Progenitor cell of endocrine pancreas (in vitro differentiated cells): ENCODE results near the gene SNAPC4. TPM values are rescaled to one million over a fixed set of nuclear protein-coding genes. Genes with fewer than 3 reads are reported as not detected.

Source experiments
- DNase-seq: peaks from one replicate; pipeline ENCODE4 v3.0.0; 2021; ENCODE audit warnings: low spot score; ENCODE audit not compliant: unreplicated experiment
- H3K27ac Mint-ChIP-seq: 2 replicates; pipeline ENCODE4 v1.8.0; 2021; ENCODE audit warnings: mild to moderate bottlenecking, moderate library complexity, mixed read lengths
- H3K27me3 Mint-ChIP-seq: 2 replicates; pipeline ENCODE4 v1.8.0; 2021; ENCODE audit warnings: mixed read lengths
- H3K36me3 Mint-ChIP-seq: 2 replicates; pipeline ENCODE4 v1.8.0; 2022; ENCODE audit warnings: mixed read lengths; ENCODE audit not compliant: insufficient read depth
- H3K4me1 Mint-ChIP-seq: 2 replicates; pipeline ENCODE4 v1.8.0; 2021; ENCODE audit warnings: low read depth, mixed read lengths
- H3K4me3 Mint-ChIP-seq: 2 replicates; pipeline ENCODE4 v1.8.0; 2021; ENCODE audit warnings: low read depth, mild to moderate bottlenecking, moderate library complexity, mixed read lengths
- H3K9me3 Mint-ChIP-seq: 2 replicates; pipeline ENCODE4 v1.8.0; 2021; ENCODE audit warnings: low read depth, mixed read lengths
- long read RNA-seq: library from polyadenylated mRNA; unstranded; transcript quantifications from one replicate; pipeline ENCODE4 v2.0.0, GENCODE V29; 2020
- total RNA-seq: library from RNA; stranded (reverse); gene quantifications from 2 replicates; pipeline ENCODE4 v1.2.1, GENCODE V29; 2021
- TF ChIP-seq, protein P1 (sequence below): fragments of 200-600 bp; sonication (generic); IDR thresholded peaks from one replicate; pipeline ENCODE4 v1.5.0; 2021; ENCODE audit warnings: antibody characterized with exemption, mild to moderate bottlenecking; ENCODE audit not compliant: unreplicated experiment

The SNAPC4 gene, protein sequence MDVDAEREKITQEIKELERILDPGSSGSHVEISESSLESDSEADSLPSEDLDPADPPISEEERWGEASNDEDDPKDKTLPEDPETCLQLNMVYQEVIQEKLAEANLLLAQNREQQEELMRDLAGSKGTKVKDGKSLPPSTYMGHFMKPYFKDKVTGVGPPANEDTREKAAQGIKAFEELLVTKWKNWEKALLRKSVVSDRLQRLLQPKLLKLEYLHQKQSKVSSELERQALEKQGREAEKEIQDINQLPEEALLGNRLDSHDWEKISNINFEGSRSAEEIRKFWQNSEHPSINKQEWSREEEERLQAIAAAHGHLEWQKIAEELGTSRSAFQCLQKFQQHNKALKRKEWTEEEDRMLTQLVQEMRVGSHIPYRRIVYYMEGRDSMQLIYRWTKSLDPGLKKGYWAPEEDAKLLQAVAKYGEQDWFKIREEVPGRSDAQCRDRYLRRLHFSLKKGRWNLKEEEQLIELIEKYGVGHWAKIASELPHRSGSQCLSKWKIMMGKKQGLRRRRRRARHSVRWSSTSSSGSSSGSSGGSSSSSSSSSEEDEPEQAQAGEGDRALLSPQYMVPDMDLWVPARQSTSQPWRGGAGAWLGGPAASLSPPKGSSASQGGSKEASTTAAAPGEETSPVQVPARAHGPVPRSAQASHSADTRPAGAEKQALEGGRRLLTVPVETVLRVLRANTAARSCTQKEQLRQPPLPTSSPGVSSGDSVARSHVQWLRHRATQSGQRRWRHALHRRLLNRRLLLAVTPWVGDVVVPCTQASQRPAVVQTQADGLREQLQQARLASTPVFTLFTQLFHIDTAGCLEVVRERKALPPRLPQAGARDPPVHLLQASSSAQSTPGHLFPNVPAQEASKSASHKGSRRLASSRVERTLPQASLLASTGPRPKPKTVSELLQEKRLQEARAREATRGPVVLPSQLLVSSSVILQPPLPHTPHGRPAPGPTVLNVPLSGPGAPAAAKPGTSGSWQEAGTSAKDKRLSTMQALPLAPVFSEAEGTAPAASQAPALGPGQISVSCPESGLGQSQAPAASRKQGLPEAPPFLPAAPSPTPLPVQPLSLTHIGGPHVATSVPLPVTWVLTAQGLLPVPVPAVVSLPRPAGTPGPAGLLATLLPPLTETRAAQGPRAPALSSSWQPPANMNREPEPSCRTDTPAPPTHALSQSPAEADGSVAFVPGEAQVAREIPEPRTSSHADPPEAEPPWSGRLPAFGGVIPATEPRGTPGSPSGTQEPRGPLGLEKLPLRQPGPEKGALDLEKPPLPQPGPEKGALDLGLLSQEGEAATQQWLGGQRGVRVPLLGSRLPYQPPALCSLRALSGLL (N-terminal part only)
- total RNA-seq = 22.3 and 23.7 TPM in 2 replicates
- long read RNA-seq, partial matches to known transcripts = 1 of 2 reads
- long read RNA-seq, other reads (novel, unspliced or antisense) = 1 of 2 reads

DNA sequence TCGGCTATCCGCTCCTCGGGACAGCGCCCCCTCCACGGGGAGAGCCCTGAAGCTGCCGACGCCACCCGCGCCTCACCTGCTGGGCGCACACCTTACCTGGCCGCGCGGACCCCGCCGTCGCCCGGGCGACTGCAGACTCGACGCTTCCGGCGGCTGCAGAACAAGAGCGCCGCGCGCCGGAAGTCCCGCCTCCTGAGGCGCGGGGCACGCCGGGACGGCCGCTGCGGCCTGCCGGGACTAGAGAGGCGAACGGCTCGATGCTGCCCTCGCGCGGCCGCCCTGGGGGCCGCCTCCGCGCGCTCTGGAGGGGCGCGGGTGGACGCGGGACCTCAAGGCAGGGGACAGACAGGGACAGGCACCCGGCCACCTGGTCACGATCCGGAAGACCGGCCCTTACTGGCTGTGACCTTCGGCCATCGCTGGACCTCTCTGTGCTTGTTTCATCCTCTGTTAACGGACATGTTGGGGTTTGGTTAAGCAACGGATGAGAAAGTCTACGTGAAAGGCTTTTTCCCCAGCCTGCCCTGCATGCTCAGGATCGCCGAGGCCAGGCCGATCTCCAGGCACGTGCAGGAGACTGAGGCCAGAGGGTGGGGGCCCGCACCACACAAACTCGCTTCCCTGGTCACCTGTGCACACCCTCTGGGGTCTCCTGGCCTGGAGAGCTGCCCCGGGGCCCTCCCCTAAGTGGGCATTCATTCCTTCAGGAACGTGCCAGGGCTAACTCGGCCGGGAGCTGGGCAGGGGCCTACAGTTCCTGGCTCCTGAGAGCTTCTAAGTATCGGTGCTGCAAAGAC is at the start of gene SNAPC4:
Gene SNAPC4, minus strand, starts transcription at position 133 of the 797 bp plus-strand sequence. CDS start 1,742 bp downstream, outside the sequence.
- peaks cover 10% of the 10 kb centered on the region for H3K4me1 Mint-ChIP-seq
- peaks cover 12% of the 10 kb centered on the region for H3K36me3 Mint-ChIP-seq
- TF ChIP-seq, protein P1, sequence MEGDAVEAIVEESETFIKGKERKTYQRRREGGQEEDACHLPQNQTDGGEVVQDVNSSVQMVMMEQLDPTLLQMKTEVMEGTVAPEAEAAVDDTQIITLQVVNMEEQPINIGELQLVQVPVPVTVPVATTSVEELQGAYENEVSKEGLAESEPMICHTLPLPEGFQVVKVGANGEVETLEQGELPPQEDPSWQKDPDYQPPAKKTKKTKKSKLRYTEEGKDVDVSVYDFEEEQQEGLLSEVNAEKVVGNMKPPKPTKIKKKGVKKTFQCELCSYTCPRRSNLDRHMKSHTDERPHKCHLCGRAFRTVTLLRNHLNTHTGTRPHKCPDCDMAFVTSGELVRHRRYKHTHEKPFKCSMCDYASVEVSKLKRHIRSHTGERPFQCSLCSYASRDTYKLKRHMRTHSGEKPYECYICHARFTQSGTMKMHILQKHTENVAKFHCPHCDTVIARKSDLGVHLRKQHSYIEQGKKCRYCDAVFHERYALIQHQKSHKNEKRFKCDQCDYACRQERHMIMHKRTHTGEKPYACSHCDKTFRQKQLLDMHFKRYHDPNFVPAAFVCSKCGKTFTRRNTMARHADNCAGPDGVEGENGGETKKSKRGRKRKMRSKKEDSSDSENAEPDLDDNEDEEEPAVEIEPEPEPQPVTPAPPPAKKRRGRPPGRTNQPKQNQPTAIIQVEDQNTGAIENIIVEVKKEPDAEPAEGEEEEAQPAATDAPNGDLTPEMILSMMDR = peak; percentile 91
- H3K4me3 Mint-ChIP-seq = peak within 1 kb of the TSS; percentile 86
- DNase-seq = peak; percentile 90
- peak within 1 kb of the TSS; percentile 95 for H3K27ac Mint-ChIP-seq
- no peaks in the 10 kb centered on the region for H3K9me3 Mint-ChIP-seq
- no peaks in the 10 kb centered on the region for H3K27me3 Mint-ChIP-seq

DNA sequence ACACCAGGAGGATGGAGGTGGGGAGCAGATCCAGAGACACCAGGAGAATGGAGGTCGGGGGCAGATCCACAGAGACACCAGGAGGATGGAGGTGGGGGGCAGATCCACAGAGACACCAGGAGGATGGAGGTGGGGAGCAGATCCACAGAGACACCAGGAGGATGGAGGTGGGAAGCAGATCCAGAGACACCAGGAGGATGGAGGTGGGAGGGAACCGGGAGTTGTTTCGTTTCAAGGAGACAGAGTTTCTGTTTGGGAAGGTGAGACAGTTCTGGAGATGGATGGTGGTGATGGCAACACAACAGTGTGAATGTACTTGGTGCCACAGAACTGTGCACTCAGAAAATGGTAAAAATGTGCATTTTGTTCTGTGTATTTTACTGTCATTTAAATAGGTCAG is 48.7 kb upstream of the SNAPC4 start:
- TF ChIP-seq, protein P1 = no peak
- no peaks in the 10 kb centered on the region for H3K4me1 Mint-ChIP-seq
- no peak overlapping the region for H3K4me3 Mint-ChIP-seq
- no peaks in the 10 kb centered on the region for H3K27me3 Mint-ChIP-seq
- no peak overlapping the region for H3K27ac Mint-ChIP-seq
- no peaks in the 10 kb centered on the region for H3K9me3 Mint-ChIP-seq
- H3K36me3 Mint-ChIP-seq = peaks cover 32% of the 10 kb centered on the region
- no peak for DNase-seq

DNA sequence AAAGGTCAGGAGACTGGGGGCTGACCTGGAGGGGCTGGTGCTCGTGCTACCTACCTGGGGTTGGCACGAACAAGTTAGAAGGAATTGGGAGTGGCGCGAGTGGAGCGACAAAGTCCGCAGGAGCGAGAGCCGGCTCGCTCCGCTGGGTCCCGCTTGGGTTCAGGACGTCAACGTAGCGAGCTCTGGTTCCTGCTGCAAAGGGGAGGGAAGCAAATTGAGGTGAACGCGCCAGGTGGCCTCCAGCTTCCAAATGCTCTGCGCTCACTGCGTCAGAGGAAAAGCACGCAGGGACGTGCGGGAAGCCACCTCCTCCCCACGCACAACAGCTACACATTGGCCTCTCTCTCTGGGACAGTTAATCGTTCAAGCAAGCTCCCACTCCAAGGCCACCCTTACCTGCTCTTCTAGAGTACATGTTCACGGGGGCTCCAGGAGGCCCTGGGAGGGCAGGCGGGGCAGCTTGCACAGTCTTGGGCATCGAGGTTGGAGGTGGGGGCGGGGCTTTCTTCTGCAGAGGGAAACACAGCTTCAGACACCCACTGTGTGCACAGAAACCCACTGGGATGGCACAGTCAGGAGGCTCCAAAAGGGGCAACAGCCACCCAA is 47.3 kb upstream of the SNAPC4 start:
- H3K4me1 Mint-ChIP-seq = no peaks in the 10 kb centered on the region
- H3K4me3 Mint-ChIP-seq = no peak overlapping the region
- H3K27me3 Mint-ChIP-seq = no peaks in the 10 kb centered on the region
- H3K36me3 Mint-ChIP-seq = peaks cover 32% of the 10 kb centered on the region
- DNase-seq = no peak
- no peak overlapping the region for H3K27ac Mint-ChIP-seq
- H3K9me3 Mint-ChIP-seq = no peaks in the 10 kb centered on the region
- TF ChIP-seq, protein P1 = no peak

DNA sequence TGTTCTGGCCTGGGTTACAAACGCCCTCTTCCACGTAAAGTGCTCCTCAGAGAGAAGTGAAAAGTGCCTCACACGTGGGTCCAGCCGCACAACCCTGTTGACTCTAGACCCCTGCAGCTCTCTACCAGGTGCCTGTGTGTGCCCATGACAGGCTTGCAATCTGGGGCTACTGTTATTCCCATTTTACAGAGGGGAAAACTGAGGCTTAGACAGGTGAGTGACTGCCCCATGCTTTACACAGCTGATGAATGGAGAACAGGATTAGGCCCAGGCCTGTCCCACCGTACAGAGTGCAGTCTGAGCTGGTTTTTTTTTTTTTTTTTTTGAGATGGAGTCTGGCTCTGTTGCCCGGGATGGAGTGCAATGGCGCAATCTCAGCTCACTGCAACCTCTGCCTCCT is 45.8 kb upstream of the SNAPC4 start:
- Mint-ChIP-seq H3K4me3 (no peak overlapping the region), H3K27me3 (no peaks in the 10 kb centered on the region), H3K36me3 (peaks cover 29% of the 10 kb centered on the region), H3K4me1 (no peaks in the 10 kb centered on the region), H3K9me3 (no peaks in the 10 kb centered on the region), H3K27ac (no peak overlapping the region)
- no peak for DNase-seq
- TF ChIP-seq, protein P1 = no peak
